Spleen (tissue), 7 donors: Measurements from ENCODE around the gene YY2.

Experiments
- POLR2A ChIP-seq, 3 donors: fragments of 450-650 bp; IDR thresholded peaks; one replicate each; pipeline ENCODE4 v1.5.1; 2017; ENCODE audit warnings: antibody characterized with exemption in 3 of 3, mild to moderate bottlenecking in 1 of 3
- POLR2AphosphoS5 ChIP-seq, 3 donors: sonication (generic); formaldehyde crosslinking; IDR thresholded peaks; one replicate each; pipeline ENCODE4 v1.5.1; 2017; ENCODE audit warnings: antibody characterized with exemption in 3 of 3
- TF ChIP-seq, protein P1 (sequence below), 11 experiments: fragments of 200-600 bp in 7 of 11; fragments of 450-650 bp in 4 of 11; sonication (generic) in 4 of 11; IDR thresholded peaks in 8 of 11; conservative IDR thresholded peaks in 3 of 11; 1 replicate in 7 of 11; 2 replicates in 4 of 11; pipeline versions ENCODE4 v1.4.0 to v1.8.0; 2016 to 2021; ENCODE audit warnings: antibody characterized with exemption in 11 of 11, inconsistent platforms in 4 of 11, mild to moderate bottlenecking in 1 of 11
- donor health status: DM: no; HTN: no; CAD: no; lungs with moderate emphysema.
- donor health status: DM: no; HTN: no; CAD: no.
- donor health status: DM: no; HTN: no; CAD: no.

GRCh38 chrX:21883258-21883657 is 27.5 kb downstream of the YY2 start:
- TF ChIP-seq POLR2A (IDR thresholded peaks at IDR 0.05) (no peak), POLR2AphosphoS5 (IDR thresholded peaks at IDR 0.05) (no peak)
- TF ChIP-seq, protein P1, sequence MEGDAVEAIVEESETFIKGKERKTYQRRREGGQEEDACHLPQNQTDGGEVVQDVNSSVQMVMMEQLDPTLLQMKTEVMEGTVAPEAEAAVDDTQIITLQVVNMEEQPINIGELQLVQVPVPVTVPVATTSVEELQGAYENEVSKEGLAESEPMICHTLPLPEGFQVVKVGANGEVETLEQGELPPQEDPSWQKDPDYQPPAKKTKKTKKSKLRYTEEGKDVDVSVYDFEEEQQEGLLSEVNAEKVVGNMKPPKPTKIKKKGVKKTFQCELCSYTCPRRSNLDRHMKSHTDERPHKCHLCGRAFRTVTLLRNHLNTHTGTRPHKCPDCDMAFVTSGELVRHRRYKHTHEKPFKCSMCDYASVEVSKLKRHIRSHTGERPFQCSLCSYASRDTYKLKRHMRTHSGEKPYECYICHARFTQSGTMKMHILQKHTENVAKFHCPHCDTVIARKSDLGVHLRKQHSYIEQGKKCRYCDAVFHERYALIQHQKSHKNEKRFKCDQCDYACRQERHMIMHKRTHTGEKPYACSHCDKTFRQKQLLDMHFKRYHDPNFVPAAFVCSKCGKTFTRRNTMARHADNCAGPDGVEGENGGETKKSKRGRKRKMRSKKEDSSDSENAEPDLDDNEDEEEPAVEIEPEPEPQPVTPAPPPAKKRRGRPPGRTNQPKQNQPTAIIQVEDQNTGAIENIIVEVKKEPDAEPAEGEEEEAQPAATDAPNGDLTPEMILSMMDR (IDR thresholded peaks at IDR 0.05 in 8 of 11, conservative IDR thresholded peaks at IDR 0.05 in 3 of 11) = no peak
